Stimulated activated CD8-positive, alpha-beta memory T cell treated with anti-CD3 and anti-CD28 coated beads, Interleukin-15, amount 100 ng/mL, for 4 hours (primary cell): ENCODE data around the gene UBE2U.

Experiments
- DNase-seq, 2 donors: peaks; one replicate each; pipeline ENCODE4 v3.0.0-alpha.2; 2020; ENCODE audit warnings: low read depth in 2 of 2

Gene UBE2U, protein sequence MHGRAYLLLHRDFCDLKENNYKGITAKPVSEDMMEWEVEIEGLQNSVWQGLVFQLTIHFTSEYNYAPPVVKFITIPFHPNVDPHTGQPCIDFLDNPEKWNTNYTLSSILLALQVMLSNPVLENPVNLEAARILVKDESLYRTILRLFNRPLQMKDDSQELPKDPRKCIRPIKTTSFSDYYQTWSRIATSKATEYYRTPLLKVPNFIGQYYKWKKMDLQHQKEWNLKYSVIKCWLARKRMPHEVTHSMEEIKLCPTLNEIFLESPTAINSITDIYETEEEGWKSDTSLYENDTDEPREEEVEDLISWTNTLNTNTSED

DNA sequence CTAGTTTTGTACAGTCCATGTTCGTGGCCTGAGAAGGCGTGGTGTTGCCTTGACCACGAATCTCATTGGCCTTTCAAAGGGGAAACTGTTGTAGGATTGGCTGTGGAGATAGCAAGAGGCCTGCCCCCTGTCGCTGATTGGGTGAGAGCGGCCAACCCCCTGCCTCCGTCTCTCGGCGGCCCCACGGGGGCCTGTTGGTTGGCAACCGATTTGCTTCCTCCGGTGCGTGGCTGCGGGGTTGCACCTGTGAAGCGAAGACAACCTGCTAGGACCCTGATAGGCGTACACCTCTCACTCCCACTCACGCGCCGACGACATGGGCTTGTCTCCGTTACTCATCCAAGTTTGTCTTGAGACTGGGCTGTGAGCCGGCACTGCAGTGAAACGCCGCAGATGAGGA, at the start of gene UBE2U:
Gene UBE2U, plus strand, starts transcription at position 204 of the 400 bp plus-strand sequence. CDS start 428 bp downstream, outside the sequence.
- no peak for DNase-seq

DNA sequence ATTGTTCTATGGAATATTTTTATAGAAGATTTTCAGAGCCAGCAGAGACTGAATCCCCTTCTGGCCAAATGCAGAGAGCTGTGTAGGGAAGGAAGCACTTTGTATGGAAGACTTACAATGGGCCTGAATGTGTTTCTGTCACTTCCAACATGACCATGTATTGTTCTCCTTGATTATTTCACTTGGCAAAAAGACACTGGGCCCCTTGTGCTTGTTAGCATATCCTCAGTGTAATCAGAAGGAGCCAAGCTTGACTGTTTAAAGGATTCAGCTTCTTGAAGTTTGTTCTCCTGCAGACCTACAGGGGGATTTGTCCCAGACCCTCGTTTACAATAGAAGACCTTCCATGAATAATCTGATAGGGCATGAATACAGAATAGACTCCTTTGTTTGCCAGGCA, 48.1 kb upstream of the UBE2U start:
- no peak for DNase-seq

DNA sequence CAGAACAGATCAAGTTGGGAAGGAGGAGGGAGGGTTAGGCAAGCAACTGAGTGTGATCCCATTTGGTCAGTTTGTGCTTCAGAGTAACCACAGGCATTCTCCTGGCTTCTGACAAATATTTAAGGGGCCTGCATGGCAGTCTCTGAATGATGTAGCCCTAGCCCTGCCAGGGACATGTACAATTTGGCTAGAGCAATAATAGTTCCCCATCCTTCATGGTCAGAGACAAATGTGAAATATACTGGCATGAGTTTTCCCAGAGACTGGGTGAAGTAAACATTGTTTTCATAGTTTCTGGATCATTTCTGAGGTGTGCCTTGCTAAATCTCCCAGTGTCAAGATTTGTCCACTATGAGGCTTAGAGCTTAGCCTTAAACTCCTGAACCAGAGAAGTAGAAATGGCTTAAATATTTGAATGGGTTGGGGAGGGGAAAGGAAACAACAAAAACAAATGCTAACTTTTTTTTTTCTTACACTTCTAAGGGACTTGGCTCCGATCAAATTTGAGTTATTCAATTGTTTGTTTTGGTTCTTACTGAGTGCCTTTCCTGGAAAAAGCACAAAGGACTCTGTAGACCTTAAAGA, 42.0 kb upstream of the UBE2U start:
- no peak for DNase-seq

DNA sequence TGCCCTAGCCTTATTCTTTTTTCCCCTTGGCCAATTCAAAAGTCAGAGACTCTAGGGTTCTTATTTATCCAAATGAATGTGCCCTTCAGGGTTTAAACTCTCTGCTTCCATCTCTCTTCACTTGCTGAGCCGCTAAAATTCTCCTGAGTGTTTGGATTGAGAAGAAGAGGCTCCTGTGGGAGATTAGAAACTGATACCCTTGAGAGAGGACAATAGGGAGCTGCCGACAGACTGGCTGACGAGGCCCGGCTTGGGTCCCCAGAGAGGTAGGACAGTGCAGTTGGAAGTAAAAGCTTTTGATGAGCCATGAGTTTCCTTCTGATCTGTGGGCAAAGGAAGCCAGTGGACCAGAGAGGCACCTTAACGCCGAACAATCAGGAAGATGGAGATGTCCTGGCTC, 41.3 kb upstream of the UBE2U start:
- no peak for DNase-seq

DNA sequence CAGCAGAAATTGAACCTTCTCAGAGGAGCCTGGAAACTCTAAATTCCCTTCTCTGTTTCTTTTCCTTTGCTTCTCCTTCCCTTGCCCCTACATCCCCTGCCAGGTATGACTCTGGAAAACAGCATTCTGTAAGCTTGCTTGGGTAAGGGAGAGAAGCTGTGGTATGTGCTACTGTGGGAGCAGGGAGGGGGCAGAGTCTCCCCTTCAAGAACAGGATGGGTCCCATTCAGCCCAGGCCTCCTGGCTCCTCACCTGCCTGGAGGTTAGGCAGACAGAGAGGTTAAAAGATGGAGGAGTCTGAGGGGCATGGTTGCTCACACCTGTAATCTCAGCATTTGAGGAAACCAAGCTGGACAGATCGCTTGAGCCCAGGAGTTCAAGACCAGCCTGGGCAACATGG, 40.6 kb upstream of the UBE2U start:
- DNase-seq: no peak

DNA sequence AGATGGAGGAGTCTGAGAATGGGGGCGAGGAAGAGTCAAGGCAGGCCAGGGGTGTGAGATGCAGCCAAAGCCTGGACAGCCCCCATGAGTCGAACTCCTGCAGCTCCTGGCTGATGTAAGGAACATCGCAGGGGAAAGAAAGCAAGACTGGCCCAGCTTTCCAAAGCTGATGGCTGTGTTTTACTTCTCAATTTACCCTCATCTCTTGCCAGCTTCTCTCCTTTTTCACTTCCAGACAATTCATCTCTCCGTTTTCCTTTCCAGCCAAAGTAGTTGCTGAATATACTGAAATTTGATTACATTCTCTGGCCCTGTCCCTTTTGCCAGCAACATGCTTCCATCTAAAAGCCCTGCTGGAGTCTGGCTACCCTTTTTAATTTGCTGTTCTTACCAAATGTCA, 40.0 kb upstream of the UBE2U start:
- DNase-seq: no peak

DNA sequence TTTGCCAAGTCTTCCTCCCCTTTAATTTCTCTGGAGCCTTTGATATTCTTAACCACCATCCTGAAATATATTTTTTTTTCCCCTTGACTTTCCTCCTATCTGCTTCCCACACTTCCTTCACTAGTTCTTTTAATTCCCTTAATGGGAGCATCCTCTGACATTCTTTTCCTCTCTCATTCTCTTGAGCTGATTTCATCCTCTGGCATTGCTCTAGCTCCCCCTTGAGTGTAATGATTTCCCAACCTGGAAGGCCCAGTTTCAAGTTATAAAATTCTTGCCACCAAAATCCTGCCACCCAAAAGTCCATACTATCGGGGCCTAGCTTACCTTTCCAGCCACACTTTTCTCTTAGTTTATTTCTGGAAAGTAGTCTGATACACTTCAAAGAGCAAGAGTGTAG, 39.5 kb upstream of the UBE2U start:
- DNase-seq: no peak

DNA sequence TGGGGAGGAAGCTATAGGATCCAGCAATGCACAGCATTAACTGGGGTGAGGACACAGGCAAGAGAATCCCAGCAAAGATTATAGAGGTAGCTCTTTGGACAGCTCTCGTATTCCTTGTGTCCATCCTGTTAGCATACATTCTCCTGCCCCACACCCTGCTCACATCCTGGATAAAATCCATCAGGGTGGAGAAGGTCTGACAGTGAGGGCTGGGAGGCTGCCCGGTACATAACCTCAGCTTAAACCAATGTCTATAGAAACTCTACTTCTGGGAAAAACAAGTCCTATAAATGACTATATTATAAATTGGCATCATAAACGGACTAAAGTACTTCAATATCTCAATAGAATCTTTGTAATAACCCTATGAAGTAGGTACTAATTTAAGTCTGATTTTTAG, 36.8 kb upstream of the UBE2U start:
- no peak for DNase-seq

DNA sequence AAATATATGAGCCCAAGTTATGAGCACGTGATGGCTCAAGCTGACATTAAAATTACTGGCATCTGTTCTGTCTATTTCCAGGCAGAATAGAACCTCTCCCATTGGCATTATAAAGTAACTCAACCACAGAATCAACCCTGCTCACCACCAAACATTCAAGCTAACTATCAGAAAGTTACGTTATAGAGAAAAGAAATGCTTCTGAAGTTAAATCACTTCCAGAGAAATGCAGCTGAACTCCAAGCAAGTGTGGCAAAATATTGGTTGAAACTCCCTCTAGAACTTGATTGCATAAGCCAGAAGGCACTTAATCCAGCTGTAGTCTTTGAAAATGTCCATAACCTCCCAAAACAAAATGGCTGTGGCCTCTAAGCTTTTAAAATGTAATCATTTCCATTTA, 36.2 kb upstream of the UBE2U start:
- no peak for DNase-seq

DNA sequence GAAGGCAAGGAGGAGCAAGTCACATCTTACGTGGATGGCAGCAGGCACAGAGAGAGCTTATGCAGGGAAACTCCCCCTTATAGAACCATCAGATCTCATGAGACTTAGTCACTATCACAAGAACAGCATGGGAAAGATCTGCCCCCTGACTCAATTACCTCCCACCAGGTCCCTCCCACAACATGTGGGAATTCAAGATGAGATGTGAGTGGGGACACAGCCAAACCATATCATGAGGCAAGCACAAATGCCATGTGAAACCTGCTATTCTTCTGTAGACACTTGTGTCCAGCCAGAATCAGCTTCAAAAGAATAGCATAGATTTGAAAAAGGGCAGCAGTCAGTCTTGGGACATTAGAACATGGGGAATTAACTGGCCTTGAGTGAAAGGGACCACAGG, 32.2 kb upstream of the UBE2U start:
- DNase-seq: no peak

DNA sequence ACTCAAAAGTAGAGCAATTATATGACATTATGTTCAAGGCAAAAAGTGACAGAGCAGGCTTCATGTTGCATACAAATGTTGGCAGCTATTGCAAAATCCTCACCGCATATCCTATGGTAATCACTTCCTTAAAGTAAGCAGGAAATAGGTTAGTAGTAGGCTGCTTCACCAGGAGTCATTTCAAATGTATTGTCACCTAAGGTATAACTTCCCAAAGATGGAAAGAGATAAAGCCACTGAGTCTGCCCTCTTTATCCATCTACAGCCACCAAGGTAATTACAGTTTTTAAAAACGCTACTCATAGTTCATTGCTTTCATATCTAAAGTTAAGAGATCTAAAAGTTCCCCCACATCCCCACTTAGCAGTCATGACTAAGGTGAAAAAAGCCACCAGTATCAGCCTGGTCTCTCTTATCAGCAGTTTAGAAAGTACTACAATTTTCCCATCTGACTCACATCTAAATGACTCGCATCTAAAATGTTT, 31.6 kb upstream of the UBE2U start:
- DNase-seq: no peak

DNA sequence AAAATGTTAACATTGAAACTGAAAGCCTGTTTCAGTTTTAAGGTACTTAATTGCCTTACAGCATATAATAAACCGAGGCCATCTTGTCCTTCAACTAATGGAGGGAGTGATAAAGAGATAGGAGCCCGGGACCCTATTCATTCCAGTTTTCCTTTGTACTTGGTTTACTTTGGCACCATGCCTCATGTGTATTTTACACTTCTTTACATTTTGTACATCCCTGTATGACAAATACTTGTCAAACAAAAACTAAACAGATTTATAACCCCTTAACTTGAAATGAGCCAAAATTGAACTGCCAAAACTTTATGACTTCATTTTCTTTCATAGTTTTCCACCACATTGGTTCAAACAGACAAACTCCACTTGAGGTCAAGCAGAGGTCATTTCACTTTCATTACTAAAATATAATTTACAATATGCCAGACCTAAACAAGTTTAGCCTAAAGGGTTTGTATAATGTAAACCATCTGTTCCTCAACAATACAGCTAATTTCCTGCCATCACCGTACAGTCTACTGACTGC, 30.9 kb upstream of the UBE2U start:
- no peak for DNase-seq

DNA sequence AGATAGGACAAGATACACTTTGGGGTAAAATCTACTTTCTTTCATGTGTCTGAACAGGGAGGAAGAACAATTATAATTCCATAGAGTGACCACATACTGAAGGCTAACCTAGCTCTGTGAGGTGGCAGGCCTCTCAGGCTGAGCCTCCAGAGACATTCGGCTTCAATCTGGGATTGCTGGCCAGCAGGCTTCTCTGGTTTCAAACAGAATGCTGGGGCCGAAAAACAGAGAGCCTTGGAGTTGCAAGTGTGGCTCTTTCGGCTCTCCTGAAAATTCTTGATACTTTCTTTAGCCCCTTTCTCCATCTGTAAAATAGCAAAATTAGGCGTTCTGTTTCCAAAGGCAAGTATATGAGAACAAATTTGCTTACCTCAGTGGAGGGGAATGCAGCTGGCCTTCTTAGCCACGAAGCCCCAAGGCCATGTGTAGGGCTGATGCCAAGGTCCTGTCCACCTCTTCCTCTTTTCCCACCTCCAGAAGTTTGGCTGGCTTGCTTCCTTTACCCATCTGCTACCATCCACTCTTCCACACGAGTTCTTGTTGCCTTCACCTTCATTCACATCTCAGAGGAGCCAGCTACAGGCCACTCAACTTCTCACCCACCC, 30.0 kb upstream of the UBE2U start:
- no peak for DNase-seq

DNA sequence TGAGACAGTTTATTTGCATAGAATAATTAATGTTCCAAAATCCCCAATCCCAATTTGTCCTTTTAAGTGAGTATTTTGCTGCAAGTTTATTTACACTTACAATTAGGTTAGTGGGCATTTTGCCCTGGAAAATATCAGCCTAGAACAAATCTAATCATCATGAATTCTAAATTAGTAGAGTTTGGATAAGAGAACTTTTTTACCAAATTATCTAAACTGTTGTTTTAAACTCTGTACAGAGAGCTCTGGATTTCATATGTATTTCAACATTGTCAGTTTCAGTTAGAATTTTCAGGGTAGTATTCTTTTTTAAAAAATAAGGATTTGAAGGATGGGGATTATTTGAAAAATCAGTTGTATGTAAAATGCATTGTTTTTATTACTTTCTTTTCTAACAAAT, 27.8 kb upstream of the UBE2U start:
- no peak for DNase-seq

DNA sequence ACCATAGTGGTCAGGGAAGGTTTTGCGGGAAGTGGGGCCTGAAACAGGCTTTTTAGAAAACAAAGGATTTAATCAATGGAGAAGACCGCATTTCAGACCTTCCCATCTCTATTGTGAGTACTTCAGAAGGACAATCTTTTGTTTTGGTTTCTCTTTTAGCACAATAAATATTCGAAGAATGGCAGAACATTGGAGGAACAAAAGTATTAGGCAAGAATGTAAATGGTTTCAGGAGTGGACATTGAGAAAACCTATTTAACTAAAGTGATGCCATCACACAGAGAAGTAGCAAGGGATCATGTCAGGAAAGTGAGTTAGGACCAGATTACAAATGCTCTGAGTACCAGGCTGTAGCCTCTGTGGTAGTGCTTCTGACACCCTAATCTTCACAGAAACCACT, 26.8 kb upstream of the UBE2U start:
- no peak for DNase-seq

DNA sequence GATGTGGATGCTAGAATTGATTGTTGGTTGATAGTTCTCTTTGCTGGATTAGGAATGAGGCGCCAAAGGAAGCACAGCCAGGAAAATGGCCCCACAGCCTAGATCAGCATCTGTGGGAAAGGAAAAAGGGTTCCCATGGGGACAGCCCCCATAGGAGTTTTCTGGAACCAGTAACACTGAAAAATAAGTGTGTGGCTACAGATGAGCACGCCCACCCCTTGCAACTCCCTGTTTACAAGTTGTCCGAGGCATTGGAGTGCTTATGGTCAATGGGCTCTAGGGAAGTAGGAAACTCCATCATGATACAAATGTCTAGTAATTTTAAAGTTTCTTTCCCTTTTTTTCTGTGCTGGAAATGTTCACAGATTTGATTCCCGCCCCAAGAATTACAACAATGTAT, 23.8 kb upstream of the UBE2U start:
- no peak for DNase-seq

DNA sequence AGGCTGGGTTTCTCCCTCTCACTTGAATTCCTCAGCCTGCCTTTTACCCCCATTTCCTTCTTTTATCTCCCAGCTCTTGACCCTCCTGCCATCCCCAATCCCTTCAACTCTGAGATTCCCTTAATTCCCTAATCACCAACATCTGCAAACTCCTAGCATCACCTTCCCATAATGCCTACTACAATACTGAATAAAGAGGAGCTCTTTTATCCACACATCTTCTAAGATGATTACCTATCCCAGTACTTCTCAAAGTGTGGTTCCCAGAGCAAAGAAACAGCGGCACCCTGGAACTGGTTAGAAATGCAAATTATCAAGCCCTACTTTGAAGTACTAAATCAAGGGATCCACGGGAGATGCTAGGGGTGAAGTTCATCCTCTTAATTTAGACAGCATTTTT, 21.2 kb upstream of the UBE2U start:
- DNase-seq: no peak

DNA sequence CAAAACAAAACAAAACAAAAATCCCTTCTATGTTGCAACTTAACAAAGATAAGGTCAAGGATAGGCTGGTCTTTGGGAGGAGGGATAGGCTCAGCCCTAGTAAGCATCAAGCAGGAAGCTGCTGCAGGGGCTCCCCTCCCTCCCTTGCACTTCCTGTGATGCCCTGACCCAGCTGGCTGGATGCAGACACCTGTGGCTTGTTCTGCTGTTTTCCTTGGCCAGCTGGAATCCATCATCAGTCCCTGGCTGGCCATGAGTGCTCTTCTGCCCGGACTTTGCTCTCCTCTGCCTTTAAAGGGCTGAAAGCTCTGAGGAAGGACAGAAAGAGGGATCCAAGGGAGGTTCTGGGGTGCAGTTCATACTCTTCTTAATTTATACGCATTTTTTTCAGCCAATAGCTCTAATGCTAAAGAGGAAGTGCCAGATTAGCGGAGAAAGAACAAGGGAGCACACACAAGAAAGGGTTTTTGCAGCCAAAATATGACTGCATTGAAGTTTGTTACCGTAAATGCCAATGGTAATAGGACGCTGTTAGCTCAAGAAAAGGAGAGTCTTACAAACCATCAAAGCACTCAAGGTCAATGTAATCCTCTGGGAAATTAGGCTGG, 19.9 kb upstream of the UBE2U start:
- DNase-seq: no peak

DNA sequence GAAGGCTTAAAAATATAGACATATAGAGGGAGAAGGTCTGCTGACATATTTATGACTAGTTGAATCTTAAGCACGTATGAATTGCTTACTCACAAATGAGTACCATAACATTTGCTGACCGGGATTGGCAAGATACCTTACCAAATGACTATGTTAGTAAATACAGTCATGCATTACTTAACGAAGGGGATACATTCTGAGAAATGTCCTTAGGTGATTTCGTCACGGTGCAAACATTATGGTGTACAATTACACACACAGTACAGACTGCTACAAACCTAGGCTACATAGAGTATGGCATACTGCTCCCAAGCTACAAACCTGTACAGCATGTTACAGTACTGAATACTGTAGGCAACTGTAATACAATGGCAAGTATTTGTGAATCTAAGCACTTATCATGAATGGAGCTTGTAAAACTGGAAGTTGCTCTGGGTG, 19.4 kb upstream of the UBE2U start:
- no peak for DNase-seq

DNA sequence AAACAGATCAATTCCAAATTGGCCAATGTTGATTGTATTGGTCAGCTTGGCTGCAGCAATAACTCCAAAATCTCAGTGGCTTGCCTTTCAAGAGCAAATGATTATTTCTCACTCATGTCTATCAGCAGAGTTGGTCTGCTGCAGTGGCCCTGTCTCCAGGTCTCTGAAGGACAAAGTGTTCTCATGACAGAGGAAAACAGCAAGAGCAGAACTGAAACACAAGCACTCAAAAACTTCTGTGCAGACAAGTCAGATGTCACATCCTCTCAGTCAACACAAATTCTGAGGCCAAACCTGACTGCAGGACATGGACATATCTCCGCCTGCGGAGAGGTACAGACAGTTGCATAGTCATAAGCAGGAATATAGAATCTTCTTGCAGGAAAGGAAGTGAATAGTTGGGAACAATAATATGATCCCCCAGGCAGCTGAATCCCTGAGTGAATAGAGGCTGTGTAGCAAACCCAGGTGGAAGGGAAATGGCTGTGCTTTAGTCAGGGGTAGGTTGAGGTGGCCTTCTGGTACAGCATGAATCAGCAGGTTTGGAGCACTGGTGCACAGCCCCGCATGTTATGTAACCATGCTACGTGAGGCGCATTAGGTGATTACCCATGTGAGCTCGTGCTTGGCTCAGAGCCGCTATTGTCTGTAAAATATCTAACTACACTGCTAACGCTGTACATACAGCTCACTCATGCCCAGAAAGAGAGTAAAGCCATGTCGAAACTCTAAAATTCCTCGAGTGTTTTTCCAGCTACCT, 17.1 kb upstream of the UBE2U start:
- no peak for DNase-seq

DNA sequence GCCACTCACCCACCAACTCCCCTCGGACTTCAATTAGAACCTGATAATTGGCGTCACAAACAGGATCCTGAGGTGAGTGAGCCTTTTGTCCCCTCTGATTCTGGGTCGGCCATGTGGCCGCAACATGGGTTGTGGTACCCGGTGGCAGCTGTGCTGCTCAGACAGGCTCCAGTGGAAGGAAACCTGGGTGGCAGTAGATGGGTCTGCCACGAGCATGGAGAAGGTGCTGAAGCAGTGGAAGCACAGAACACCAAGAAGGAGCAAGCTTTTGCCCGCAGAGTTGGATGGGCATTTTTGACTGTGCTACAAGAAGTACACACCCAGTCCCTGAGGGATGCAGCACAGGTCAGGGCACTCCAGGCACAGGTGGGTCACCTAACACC, 16.5 kb upstream of the UBE2U start:
- no peak for DNase-seq

DNA sequence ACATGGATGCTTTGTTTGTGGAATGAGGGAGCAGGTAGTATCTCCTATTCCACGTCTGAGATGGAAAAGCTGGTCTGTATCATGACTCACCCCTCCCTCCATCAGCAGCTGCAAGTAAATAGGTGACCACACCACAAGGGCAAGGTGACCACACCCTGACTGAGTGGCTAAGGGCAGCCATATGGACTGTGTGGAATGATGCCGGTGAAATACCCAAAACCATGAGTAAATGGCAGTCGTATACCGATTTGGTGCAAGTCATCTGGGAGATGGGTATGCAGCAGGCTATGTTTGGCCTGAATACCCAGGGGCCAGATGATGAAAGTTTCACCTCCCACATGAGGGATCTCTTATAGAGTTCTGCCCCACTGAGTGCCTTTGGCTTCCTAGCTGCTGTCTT, 15.8 kb upstream of the UBE2U start:
- DNase-seq: no peak
